ENCODE measurements around the gene NUP210L.
"Not testable (repeated sequence)": the region's sequence is repeated elsewhere in the genome, so short reads cannot be mapped to it uniquely, and the experiment has no call there.

The NUP210L gene

DNA sequence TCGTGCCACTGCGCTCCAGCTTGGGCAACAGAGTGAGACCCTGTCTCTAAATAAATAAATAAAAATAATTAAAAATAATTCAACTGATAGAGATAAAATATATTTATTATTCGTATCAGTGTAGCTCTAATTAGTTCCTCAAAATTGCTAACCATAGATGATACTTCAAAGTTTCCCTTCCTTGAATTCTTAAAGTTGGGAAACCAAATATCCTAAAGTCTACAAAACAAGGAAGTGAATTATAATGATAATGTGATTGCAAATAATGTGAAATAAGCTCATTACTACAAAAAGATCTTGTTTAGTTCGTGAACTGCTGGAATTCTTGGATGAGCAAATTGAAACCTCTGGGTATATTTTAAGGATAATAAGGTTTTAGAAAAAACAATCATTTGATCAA, 60.5 kb downstream of the NUP210L start:
- DNase-seq: no peak

DNA sequence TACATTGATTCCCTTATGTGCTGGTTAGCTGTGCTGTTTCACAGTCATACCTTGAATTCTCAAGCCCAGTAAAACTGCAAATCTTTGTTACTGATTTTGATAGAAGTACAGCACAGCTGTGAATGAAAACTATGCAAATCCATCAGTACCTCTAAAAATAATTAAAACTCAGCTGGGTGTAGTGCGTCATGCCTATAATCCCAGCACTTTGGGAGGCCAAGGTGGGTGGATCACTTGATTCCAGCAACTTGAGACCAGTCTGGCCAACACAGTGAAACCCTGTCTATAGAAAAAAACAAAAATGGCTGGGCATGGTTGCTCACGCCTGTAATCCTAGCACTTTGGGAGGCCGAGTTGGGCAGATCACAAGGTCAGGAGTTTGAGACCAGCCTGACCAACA, 61.2 kb downstream of the NUP210L start:
- DNase-seq: no peak

DNA sequence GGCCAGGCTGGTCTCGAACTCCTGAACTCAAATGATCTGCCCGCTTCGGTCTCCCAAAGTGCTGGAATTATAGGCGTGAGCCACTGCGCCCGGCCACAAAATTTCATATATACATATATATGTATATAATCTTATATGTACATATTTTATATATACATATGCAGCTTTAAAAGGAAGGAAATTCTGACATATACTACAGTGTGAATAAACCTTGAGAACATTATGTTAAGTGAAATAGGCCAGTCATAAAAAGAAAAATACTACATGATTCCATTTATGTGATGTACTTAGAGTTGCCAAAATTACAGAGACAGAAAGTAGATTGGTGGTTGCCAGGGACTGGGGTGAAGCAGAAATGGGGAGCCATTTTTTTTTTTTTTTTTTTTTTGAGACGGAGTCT, 63.2 kb downstream of the NUP210L start:
- no peak for DNase-seq

DNA sequence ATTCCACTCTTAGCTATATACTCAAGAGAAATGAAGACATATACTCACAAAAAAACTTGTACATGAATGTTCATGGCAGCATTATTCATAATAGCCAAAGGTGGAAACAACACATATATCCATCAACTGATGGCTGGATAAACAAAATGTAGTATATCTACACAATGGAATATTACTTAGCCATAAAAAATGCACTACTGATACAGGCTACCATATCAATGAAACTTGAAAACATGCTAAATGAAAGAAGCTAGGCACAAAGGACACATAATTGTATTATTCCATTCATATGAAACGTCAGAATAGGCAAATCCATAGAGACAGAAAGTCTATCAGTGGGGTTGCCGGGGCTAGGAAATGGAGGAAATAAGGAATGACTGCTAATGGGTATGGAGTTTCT, 67.3 kb downstream of the NUP210L start:
- no peak for DNase-seq

DNA sequence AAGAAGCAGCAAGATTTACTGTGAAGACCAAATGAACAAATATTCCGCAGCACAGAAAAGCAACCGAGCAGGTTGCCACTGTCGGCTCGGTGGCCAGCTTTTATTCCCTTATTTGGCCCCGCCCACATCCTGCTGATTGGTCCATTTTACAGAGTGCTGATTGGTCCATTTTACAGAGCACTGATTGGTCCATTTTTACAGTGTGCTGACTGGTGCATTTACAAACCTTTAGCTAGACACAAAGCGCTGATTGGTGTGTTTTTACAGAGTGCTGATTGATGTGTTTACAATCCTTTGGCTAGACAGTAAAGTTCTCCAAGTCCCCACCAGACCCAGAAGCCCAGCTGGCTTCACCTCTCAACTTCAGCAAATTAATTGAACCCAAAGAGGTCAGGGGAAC, 71.8 kb downstream of the NUP210L start:
- DNase-seq: not testable (repeated sequence)

DNA sequence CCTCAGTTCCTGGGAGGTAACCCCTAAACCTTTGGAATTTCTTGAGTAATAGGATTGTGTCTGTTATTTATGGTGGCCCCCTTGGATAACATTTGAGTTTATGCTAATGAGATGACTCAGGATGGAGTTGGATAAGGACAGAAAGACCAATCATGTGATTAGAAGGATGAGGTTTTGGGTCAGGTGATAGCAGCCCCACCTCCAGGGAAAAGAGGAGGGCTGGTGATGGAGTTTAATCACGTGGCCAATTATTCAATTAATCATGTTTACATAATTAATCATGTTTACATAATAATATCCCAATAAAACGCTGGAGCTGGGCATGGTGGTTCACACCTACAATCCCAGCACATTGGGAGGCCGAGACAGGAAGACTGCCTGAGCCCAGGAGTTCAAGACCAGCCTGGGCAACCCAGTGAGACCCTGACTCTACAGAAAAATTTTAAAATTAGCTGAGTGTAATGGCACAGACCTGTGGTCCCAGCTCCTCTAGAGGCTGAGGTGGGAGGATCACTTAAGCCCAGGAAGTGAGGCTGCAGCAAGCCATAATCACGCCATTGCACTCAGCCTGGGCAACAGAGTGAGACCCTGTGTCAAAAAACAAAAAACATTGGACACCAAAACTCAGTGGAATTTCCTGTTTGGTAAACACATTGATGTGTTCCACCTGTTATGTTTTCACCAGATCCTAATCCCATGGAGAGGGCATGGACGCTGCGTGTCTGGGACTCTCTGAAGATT, 73.3 kb downstream of the NUP210L start:
- DNase-seq: no peak

DNA sequence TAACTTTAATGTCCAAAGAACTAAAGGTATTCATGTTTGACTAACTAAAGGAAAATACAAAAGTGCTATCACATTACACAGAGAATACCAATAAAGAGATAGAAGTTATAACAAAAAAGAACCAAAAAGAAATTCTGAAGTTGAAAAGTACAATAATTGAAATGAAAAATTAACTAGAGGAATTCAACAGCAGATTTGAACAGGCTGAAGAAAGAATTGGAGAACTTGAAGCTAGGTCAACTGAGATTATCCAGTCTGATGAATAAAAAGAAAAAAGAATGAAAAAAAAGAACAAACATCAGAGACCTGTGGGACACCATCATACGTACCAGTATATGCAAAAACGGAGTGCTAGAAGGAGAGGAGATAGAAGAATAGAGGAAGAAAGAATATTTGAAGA, 78.5 kb downstream of the NUP210L start:
- DNase-seq: no peak

DNA sequence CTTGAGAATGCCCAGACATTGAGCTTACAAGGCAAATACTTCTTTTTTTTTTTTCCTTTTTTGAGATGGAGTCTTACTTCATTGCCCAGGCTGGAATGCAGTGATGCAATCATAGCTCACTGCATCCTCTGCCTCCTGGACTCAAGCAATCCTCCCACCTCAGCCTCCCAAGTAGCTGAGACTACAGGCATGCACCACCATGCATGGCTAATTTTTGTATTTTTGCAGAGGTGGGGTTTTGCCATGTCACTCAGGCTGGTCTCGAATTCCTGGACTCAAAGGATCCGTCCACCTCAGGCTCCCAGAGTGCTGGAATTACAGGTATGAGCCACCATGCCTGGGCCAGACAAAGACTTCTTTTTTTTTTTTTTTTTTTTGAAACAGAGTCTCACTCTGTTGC, 79.1 kb downstream of the NUP210L start:
- DNase-seq: no peak

DNA sequence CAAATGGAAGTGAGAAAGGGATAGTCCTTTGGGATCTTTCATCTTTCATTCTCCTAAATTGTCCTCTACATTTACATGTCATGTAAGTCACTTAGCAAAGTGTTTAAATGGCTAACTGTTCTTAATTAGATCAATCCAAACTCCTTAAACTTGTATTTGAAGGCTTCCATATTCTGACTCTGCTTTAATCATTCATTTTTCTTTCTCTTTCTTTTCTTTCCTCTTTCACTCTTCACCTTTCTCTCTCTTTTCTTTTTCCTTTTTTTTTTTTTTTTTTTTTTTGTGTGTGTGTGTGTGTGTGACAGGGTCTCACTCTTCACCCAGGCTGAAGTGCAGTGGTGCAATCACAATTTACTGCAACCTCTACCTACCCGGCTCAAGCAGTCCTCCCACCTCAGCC, 92.6 kb downstream of the NUP210L start:
- DNase-seq: no peak

DNA sequence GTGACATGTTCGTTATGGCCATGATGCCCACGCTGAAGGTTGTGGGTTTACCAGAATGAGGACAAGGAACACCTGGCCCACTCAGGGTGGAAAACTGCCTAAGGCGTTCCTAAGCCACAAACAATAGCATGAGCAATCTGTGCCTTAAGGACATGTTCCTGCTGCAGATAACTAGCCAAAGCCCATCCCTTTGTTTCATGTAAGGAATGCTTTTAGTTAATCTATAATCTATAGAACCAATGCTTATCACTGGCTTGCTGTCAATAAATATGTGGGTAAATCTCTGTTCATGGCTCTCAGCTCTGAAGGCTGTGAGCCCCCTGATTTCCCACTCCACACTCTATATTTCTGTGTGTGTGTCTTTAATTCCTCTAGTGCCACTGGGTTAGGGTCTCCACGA, 107.4 kb downstream of the NUP210L start:
- not testable (repeated sequence) for DNase-seq

DNA sequence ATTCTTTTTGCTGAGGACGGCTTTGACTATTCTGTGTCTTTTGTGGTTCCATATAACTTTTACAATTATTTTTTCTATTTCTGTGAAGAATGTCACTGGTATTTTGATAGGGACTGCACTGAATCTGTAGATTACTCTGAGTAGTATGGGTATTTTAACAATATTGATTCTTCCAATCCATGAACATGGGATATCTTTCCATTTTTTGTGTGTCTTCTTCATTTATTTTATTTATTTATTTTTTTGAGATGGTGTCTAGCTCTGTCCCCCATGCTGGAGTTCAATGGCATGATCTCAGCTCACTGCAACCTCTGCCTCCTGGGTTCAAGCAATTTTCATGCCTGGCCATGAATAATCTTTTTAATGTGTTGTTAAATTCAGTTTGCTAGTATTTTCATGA, 121.2 kb downstream of the NUP210L start:
- not testable (repeated sequence) for DNase-seq

DNA sequence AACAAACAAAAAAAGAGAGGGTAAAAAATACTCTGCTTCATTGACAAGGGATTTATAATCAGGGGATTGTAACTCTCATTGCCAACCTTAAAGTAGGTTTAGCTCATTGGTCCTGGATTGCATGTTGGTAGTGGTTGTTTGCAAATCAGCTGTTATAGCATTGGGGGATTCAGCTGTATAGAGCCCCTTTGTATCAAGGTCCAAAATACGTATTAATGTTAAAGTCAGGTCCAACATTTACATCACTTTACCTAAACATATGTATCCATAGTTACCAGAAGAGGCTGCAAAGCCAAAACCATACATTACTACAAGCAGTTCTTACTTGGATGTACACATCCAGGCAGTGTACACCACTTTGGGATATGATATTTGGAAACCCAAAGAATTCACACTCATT, 134.9 kb downstream of the NUP210L start:
- no peak for DNase-seq

DNA sequence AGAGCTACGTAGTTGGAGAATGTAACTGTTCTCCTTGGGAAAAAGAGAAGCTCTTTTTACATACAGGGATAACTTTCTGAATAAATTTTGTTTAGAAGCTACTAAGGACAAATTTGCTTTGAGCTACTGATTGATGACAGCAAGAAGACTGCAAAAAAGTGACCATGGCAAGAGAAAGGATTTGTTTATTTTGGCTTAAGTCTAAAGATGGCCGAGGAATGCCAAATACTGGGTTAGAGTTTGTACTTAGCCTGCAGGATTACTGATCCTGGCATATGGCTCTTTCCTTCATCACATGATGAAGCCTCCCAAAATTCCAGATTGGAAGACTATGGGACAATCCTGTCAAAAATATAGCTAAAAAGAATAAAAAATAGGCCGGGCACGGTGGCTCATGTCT, 135.6 kb downstream of the NUP210L start:
- no peak for DNase-seq

DNA sequence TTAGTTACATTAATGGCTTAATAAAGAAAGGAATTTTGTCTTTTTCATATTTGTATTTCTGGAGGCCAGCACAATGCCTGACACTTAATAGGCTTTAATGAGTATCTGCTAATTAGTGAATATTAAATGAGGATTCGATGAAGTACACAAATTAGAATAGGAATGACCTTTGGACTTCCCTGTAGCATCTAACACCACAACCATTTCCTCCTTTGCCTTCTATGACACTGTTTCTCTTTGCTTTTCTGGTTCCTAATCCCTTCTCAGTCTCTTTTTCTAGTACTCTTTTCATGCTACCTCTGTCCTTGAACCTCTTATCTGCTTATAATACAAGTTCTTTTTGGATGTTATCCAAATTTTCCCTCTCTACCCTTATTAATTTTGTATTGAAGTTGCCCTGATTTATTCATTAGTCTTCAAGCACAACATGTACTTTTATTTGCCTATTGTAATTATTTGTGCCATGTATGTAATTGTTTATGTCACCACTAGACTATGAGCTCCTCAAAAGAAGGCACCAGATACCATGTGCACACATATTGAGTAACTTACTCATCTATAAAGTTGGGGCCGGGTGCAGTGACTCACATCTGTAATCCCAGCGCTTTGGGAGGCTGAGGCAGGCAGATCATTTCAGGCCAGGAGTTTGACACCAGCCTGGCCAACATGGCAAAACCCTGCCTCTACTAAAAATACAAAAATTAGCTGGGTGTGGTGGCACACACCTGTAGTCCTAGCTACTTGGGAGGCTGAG, 140.5 kb downstream of the NUP210L start:
- no peak for DNase-seq

DNA sequence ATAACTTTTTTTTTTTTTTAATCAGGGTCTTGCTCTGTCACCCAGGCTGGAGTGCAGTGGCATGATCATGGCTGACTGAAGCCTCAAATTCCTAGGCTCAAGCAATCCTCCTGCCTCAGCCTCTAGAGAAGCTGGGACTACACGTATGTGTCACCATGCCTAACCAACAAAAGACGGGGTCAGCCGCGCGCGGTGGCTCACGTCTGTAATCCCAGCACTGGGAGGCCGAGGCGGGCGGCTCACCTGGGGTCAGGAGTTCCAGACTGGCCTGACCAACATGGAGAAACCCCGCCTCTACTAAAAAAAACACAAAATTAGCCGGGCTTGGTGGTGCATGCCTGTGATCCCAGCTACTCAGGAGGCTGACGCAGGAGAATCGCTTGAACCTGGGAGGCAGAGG, 142.3 kb downstream of the NUP210L start:
- DNase-seq: not testable (repeated sequence)

DNA sequence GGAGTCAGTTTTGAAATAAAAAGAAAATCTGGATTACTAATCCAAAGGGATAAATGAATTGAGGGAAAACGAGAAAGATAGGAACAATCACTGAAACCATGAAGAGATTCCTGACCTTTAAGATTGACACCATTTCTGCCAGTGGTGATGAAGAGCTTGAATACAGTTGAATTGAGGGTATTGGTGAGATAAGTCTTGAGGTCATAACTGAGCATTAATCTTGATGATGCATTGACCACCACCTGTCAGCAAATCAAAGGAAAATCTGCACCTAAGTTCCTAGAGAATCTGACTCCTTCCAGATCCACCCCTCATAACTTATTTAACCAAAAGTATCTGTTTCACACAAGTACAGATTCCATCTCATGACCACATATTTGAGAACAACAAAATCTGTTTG, 142.7 kb downstream of the NUP210L start:
- DNase-seq: no peak

DNA sequence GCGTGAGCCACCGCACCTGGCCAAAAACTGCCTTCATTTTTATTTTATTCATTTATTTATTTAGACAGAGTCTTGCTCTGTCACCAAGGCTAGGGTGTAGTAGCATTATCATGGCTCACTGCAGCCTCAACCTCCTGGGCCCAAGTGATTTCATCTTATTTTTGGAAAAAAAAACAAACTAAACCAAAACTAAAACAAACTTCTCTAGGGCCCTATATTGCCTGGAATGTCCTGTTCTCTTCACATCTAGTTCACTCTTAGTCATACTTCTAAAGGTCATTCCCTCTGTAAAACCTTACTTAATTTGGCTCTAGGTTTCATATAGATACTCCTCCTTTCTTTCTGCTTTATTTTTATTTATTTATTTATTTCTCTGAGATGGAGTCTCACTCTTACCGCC, 148.7 kb downstream of the NUP210L start:
- DNase-seq: no peak

DNA sequence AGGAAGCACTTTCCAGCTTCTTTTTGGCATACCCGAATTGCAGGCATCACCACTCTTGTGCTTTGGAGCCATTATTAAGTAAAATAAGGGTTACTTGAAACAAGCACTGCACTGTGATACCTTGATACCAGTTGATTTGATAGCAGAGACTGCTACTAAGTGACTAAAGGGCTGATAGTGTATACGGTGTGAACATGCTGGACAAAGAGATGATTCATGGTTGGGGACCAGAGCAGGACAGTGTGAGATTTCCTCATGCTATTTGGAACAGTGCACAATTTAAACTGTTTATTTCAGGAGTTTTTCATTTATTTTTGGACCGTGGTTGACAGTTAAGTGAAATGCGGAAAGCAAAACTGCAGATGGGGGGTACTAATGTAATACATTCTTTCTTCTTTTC, 154.5 kb downstream of the NUP210L start:
- DNase-seq: no peak

DNA sequence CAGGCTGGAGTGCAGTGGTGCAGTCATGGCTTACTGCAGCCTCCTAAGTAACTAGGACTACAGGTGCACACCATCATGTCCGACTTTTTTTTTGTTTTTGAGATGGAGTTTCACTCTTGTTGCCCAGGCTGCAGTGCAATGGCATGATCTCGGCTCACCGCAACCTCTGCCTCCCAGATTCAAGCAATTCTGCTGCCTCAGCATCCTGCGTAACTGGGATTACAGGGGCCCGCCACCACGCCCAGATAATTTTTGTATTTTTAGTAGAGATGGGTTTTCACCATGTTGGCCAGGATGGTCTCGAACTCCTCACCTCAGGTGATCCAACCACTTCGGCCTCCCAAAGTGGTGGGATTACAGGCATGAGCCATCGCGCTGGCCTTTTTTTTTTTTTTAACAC, 158.0 kb downstream of the NUP210L start:
- DNase-seq: not testable (repeated sequence)

DNA sequence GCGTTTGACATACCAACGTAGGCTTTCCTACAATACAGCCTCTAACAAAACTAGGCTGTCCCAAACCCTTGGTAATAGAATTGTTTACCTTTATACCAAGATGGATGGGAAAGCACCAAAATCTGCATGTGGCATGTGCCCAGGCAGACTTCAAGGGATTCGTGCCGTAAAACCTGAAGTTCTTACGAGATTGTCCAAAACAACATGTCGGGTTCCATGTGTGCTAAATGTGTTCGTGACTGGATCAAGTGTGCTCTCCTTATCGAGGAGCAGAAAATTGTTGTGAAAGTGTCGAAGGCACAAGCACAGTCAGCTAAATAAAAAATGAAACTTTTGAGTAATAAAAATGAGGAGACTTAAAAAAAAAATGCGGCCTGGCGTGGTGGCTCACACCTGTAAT, 159.2 kb downstream of the NUP210L start:
- no peak for DNase-seq

DNA sequence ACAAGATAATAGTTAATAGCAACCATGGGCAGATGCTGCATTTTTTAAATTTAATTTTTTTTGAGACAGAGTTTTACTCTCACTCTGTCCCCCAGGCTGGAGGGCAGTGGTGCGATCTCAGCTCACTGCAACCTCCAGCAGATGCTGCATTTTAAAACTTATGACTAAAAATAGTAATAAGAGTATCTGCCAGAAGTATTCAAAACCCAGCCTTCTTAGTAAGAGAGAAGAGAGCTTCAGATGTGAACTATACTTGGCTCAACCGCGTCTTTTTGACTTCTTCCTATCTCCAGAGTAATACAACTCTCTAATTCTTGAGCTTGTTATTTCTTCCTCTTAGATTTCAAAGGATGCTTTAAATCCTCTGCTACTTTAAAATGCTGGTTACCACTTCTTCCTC, 159.7 kb downstream of the NUP210L start:
- DNase-seq: no peak

DNA sequence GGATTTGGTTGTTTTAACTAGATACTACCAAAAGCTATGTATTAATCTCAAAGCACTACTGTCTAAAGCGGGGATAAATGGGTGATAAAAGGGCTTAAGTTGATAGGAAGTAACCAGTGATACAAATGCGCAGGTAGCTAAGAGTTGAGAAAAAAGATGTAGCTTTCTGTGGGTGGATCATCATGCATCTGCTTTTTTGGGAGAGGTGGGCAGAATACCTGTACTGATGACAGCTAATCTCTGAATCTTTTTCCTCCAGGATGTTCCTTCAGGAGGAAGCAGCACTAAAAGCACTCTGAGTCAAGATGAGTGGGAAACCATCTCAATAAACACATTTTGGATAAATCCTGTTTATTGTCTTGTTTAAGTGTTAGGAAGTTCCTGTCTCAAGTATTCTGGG, 163.1 kb downstream of the NUP210L start:
- DNase-seq: no peak

DNA sequence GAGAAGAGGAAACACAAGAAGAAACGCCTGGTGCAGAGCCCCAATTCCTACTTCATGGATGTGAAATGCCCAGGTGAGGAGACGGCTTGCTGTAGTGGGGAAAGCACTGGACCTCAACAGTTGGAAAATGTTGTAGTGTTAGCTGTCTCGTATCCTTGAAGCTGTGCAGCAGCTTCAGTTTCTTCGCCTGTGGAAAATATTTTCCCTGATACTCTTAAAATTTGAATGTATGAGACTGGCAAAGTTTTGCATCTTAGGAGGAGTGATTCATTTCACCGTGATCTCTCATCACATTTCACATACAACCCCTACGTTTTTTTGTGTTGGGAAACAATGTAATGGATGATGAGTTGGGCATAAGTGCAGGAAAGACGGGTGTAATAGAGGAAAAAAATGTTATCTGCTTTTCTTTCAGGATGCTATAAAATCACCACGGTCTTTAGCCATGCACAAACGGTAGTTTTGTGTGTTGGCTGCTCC, 163.7 kb downstream of the NUP210L start:
- no peak for DNase-seq

DNA sequence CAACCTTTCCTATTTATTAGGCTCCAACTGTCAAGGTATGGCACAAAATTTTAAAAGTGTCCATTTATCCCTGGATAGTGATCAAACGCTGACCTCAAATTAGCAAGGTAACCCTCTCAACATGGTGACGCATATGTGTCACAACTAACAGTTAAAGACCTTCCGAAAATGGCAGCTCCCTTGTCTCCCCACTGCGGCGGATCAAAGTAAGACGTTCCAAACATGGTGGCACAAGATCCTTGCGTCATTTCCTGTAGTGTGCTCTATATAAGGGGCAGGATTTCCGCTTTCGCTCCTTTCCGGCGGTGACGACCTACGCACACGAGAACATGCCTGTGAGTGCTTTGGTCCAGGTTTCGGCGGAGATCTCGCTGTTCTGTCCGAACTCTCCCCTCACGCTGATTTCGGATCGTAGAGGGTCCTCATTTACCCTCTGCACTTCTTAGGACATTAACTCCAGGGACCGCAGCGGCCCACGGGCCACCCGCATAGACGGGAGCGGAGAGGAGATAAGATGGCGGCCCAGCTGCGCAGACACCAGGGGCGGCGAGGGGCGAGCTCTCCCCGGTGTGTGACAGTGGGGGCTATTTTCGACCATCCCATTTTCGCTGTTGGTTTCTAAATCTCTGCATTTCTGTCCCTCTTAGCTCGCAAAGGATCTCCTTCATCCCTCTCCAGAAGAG, 164.3 kb downstream of the NUP210L start, which contains the start of gene RPS27:
Gene RPS27, plus strand, starts transcription at position 295 of the 683 bp plus-strand sequence. Its CDS starts 35 bp downstream, at position 330.
- peak; percentile 86 for DNase-seq

Data from stimulated activated naive CD4-positive, alpha-beta T cell treated with Interleukin-2 at 50 U/mL for 16 hours (primary cell).